HG03045 (cell line): ENCODE measurements around the gene ZNF35.

Experiments
- ATAC-seq: cut with Tn5 transposase; IDR thresholded peaks from one replicate; pipeline ENCODE4 v1.9.1; 2021; ENCODE audit warnings: mild to moderate bottlenecking, moderate library complexity; ENCODE audit not compliant: unreplicated experiment

The ZNF35 gene

DNA sequence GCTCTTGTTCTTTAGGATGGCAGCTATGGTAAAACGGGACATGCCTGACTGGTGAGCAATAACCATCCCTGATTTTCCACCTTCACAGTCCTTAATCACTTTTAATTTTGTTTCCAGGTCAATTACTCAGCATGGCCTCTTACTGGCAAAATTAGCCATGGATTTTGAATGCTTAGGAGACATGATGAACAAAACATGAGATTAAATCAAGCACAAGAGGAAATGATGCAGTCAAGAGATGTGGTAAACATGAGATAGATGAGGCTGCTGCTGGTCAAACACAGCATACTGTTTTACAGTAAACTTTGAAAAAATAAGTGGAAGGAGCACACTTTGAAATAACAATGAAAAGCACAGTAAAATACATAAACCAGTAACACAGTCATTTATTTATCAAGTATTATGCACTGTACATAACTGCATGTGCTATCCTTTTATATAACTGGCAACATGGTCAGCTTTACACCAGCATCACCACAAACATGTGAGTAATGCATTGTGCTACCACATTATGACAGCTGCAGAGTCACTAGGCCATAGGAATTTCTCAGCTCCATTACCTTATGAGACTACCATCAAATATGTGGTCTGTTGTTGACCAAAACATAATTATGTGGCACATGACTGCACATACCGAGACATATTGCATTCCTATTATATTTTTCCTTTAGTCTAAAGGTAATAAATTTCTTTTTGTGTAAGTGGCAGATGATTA lies 33.8 kb downstream of the ZNF35 start:
- ATAC-seq = no peak

DNA sequence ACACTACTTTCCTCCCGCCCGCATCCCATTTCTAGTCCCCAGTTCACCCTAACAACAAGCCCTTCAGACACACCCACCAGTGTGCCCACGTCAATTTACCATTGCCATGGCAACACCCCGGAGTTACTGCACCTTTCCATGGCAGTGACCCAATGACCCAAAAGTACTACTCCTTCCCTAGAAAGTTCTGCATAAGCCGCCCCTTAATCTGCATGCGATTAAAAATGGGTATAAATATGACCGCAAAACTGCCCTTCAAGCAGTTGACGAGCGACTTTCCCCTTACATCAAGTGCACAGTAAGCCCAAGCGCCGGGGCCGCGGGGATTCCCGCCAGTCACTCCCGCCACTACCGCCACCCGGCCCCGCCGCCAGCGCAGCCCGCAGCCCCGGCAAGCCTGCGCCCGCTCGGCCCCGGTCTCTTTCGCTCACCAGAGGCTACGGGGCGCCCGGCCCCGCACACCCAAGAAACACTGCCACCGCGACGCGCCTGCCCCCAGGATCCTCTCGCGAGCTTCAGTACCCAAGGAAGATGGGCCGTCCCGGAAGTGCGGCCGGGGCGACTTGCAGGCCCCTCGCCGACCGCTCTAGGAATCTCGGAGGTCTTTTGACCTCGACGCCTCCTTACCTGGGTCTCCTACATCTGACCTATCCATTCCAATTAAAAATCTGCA lies 36.7 kb downstream of the ZNF35 start:
- ATAC-seq = peak; percentile 66

DNA sequence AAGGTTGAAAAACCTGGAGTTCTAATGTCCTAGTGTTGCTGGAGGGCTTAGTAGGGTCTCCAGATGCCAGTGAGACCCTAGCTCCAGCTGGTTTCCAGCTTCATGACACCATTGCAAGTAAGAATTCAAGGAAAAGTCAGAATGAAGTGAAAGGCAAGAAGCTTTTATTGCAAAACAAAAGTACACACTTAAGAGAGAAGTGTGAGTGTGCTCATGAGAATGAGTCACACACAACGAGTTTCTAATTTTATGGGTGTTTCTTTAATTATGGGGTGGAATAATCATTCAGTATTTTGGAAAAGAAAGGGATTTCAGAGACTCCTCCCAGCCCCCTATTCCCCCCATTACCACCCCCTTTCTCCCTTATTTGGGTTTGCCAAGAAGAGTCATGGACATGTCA lies 39.4 kb downstream of the ZNF35 start:
- no peak for ATAC-seq
